Superior temporal gyrus (tissue), 1 donor: Measurements from ENCODE around the gene PRAMEF11.
"Not testable (repeated sequence)": the region's sequence is repeated elsewhere in the genome, so short reads cannot be mapped to it uniquely, and the experiment has no call there.

Experiments used
- DNase-seq: peaks from one replicate; pipeline ENCODE4 v3.0.0-alpha.2; 2016; ENCODE audit errors: extremely low spot score

Gene PRAMEF11

GRCh38 chr1:12831310-12831709, at the start of gene PRAMEF11:
Gene PRAMEF11 (minus strand): TSS chr1:12831410. CDS start chr1:12828789, 2,621 bp downstream.
- DNase-seq: not testable (repeated sequence)

GRCh38 chr1:12878453-12878852, 47.2 kb upstream of the PRAMEF11 start:
- DNase-seq: not testable (repeated sequence)

- DNase-seq: not testable (repeated sequence)
Observed at GRCh38 chr1:12863131-12863880, 32.1 kb upstream of the PRAMEF11 start.

- DNase-seq: not testable (repeated sequence)
Observed at GRCh38 chr1:12856786-12857185, 25.6 kb upstream of the PRAMEF11 start, which contains the start of gene PRAMEF2. Gene PRAMEF2 (plus strand): TSS chr1:12857086. CDS start chr1:12859010, 1,924 bp downstream.

GRCh38 chr1:12851779-12852178, 20.6 kb upstream of the PRAMEF11 start:
- DNase-seq: no peak

GRCh38 chr1:12848620-12849019, 17.4 kb upstream of the PRAMEF11 start, which contains the start of gene HNRNPCL1:
Gene HNRNPCL1 (minus strand): TSS chr1:12848720. CDS start chr1:12848289, 431 bp downstream.
- DNase-seq: not testable (repeated sequence)

GRCh38 chr1:12833251-12833650, 2.0 kb upstream of the PRAMEF11 start:
- DNase-seq: not testable (repeated sequence)

GRCh38 chr1:12819061-12819460, 12.1 kb downstream of the PRAMEF11 start:
- not testable (repeated sequence) for DNase-seq

GRCh38 chr1:12811409-12811784, 19.8 kb downstream of the PRAMEF11 start:
- no peak for DNase-seq

- DNase-seq: no peak
Observed at GRCh38 chr1:12810691-12811408, 20.4 kb downstream of the PRAMEF11 start.

GRCh38 chr1:12809933-12810332, 21.3 kb downstream of the PRAMEF11 start:
- no peak for DNase-seq

- no peak for DNase-seq
Observed at GRCh38 chr1:12799730-12800129, 31.5 kb downstream of the PRAMEF11 start.

GRCh38 chr1:12798911-12799310, 32.3 kb downstream of the PRAMEF11 start:
- DNase-seq: no peak

- not testable (repeated sequence) for DNase-seq
Observed at GRCh38 chr1:12791097-12791496, 40.1 kb downstream of the PRAMEF11 start, which contains the start of gene PRAMEF1. Gene PRAMEF1 (plus strand): TSS chr1:12791397. CDS start chr1:12793228, 1,831 bp downstream.

GRCh38 chr1:12784729-12785128, 46.5 kb downstream of the PRAMEF11 start:
- DNase-seq: not testable (repeated sequence)

- not testable (repeated sequence) for DNase-seq
Observed at GRCh38 chr1:12783783-12784182, 47.4 kb downstream of the PRAMEF11 start.

- DNase-seq: not testable (repeated sequence)
Observed at GRCh38 chr1:12781488-12781887, 49.7 kb downstream of the PRAMEF11 start.

- no peak for DNase-seq
Observed at GRCh38 chr1:12778907-12779306, 52.3 kb downstream of the PRAMEF11 start.

GRCh38 chr1:12778061-12778460, 53.1 kb downstream of the PRAMEF11 start:
- DNase-seq: no peak

- DNase-seq: no peak
Observed at GRCh38 chr1:12776801-12777557, 54.2 kb downstream of the PRAMEF11 start.

- DNase-seq: no peak
Observed at GRCh38 chr1:12775443-12775842, 55.8 kb downstream of the PRAMEF11 start.
